Body of pancreas (tissue), 4 donors: ENCODE measurements around the gene GOSR1. TPM values are rescaled to one million over a fixed set of nuclear protein-coding genes. Genes with fewer than 3 reads are reported as not detected.
"Not testable (repeated sequence)": the region's sequence is repeated elsewhere in the genome, so short reads cannot be mapped to it uniquely, and the experiment has no call there.

Experiments
- ATAC-seq: fragments of 150-250 bp; one replicate; pipeline ENCODE4 v1.9.1; 2016
- DNase-seq, 4 donors: peaks; one replicate each; pipeline ENCODE4 v3.0.0-alpha.2; 2019
- H3K27ac ChIP-seq, 4 donors: fragments of 200-600 bp; sonication (generic); 1 replicate in 3 of 4; 2 replicates in 1 of 4; pipeline versions ENCODE4 v1.5.1 to v1.6.1; 2016 to 2019; ENCODE audit warnings: mild to moderate bottlenecking in 1 of 4, mixed read lengths in 1 of 4, moderate library complexity in 1 of 4
- H3K27me3 ChIP-seq, 2 donors: fragments of 200-600 bp; sonication (generic); one replicate each; pipeline ENCODE4 v1.6.0; 2016; ENCODE audit warnings: mild to moderate bottlenecking in 1 of 2
- H3K36me3 ChIP-seq, 2 donors: fragments of 200-600 bp; sonication (generic); replicated peaks in 1 of 2; 2 replicates each; pipeline ENCODE4 v1.5.1; 2016; ENCODE audit warnings: low read depth in 2 of 2; ENCODE audit not compliant: insufficient read depth in 1 of 2
- H3K4me1 ChIP-seq: fragments of 200-600 bp; sonication (generic); one replicate; pipeline ENCODE4 v1.6.0; 2016
- H3K4me3 ChIP-seq, 2 donors: fragments of 200-600 bp; sonication (generic); 1 replicate in 1 of 2; 2 replicates in 1 of 2; pipeline ENCODE4 v1.5.1; 2016 to 2019
- H3K9me3 ChIP-seq, 3 donors: fragments of 200-600 bp; sonication (generic); 1 replicate in 2 of 3; 2 replicates in 1 of 3; pipeline ENCODE4 v1.5.1; 2016
- CTCF ChIP-seq, 7 experiments: fragments of 450-650 bp in 4 of 7; fragments of 200-600 bp in 3 of 7; sonication (generic) in 3 of 7; IDR thresholded peaks; one replicate each; pipeline ENCODE4 v1.5.1; 2016 to 2019; ENCODE audit warnings: antibody characterized with exemption in 7 of 7
- POLR2A ChIP-seq, 3 donors: fragments of 450-650 bp; IDR thresholded peaks; one replicate each; pipeline ENCODE4 v1.6.1; 2016; ENCODE audit warnings: antibody characterized with exemption in 3 of 3, mild to moderate bottlenecking in 2 of 3
- WGBS, 2 donors: methylation state at CpG; one replicate each; pipeline ENCODE4 v1.1.5; 2017; 5-methylcytosine and 5-hydroxymethylcytosine counted together
- intact Hi-C: fragments of 100-400 bp; cut with DNase I; formaldehyde crosslinking; loops from one replicate; pipeline ENCODE4 v1.15.1; 2023
- total RNA-seq, 2 donors: library from RNA; depleted of rRNA; stranded (reverse); fragments of >200 nt; gene quantifications; one replicate each; pipeline ENCODE4 v1.1.0, GENCODE V29; 2016

Gene GOSR1
- total RNA-seq, 2 donors from 2014 or later = 20.8 to 24.1 TPM

GRCh38 chr17:30570191-30570590 is 93.0 kb downstream of the GOSR1 start:
- Histone ChIP-seq H3K27me3 (no peaks in the 10 kb centered on the region), H3K27ac (no peak overlapping the region), H3K4me3 (no peak overlapping the region), H3K36me3 (no peaks in the 10 kb centered on the region), H3K9me3 (no peaks in the 10 kb centered on the region), H3K4me1 (no peaks in the 10 kb centered on the region)
- TF ChIP-seq CTCF (IDR thresholded peaks at IDR 0.05) (no peak), POLR2A (IDR thresholded peaks at IDR 0.05) (no peak)
- ATAC-seq = no peak
- 17 to 21% methylated on average over 2 of the region's 2 CpGs for WGBS, 2 donors
- intact Hi-C loops = no loop called here
- DNase-seq = no peak

DNA sequence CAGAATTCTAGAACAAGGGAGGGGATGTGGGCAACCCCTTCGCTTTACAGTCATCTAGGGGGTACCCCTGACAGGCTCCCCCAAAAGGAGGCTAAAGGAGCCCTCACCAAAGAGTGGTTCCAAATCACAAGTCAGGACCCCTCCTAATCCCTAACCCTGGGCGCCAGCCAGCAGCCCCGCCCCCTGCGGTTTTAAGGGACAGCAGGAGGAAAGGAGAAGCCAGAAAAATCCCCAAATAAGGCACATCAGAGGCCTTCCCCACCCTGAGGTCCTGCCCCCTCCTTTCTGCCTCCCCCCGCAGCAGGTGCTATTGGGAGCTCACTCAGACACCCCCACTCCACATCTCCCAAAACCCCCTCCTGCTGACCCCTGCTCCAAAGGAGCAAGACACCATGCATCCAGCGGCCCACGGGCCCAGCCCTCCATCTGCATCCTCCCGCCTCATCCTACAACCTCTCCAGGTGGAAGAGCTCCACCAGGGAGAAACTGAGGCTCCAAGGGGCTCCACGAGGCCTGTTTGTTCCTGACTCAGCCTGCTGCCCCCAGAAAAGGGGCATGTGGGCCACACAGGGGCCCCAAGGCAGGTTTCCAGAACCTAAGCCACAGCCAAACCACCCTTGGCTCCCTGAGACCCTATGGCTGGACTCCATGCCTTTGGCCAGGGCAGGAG is 93.5 kb downstream of the GOSR1 start:
- H3K4me1 ChIP-seq = no peaks in the 10 kb centered on the region
- 54 to 58% methylated on average over 4 to 9 of the region's 9 CpGs for WGBS, 2 donors
- no peak for DNase-seq
- H3K27ac ChIP-seq = no peak overlapping the region
- intact Hi-C loops = no loop called here
- no peaks in the 10 kb centered on the region for H3K27me3 ChIP-seq
- H3K4me3 ChIP-seq = no peak overlapping the region
- H3K9me3 ChIP-seq = no peaks in the 10 kb centered on the region
- no peaks in the 10 kb centered on the region for H3K36me3 ChIP-seq
- ATAC-seq = no peak
- no peak for TF ChIP-seq POLR2A (IDR thresholded peaks at IDR 0.05)
- TF ChIP-seq CTCF (IDR thresholded peaks at IDR 0.05) = no peak

- DNase-seq, H3K27me3 ChIP-seq, H3K4me1 ChIP-seq, H3K36me3 ChIP-seq, intact Hi-C loops, H3K4me3 ChIP-seq, H3K9me3 ChIP-seq, H3K27ac ChIP-seq, ATAC-seq: not testable (repeated sequence)
- 72 to 100% methylated on average over 2 to 13 of the region's 14 CpGs for WGBS, 2 donors
Measured at GRCh38 chr17:30571404-30571803, 94.2 kb downstream of the GOSR1 start.

GRCh38 chr17:30571921-30572320 is 94.7 kb downstream of the GOSR1 start:
- no peaks in the 10 kb centered on the region for H3K4me1 ChIP-seq
- TF ChIP-seq POLR2A (IDR thresholded peaks at IDR 0.05) (no peak), CTCF (IDR thresholded peaks at IDR 0.05) (no peak)
- no peak overlapping the region for H3K4me3 ChIP-seq
- intact Hi-C loops = no loop called here
- H3K27ac ChIP-seq = no peak overlapping the region
- no peaks in the 10 kb centered on the region for H3K27me3 ChIP-seq
- WGBS, 2 donors = 55 to 70% methylated on average over 3 to 7 of the region's 7 CpGs
- ATAC-seq (no peak), DNase-seq (no peak)
- no peaks in the 10 kb centered on the region for H3K36me3 ChIP-seq
- H3K9me3 ChIP-seq = no peaks in the 10 kb centered on the region

- H3K4me1 ChIP-seq, H3K36me3 ChIP-seq, DNase-seq, intact Hi-C loops, H3K27me3 ChIP-seq, H3K27ac ChIP-seq, ATAC-seq, H3K4me3 ChIP-seq, H3K9me3 ChIP-seq: not testable (repeated sequence)
- WGBS, 2 donors = 66 to 75% methylated on average over 14 to 15 of the region's 17 CpGs
Measured at GRCh38 chr17:30572651-30573554, 95.7 kb downstream of the GOSR1 start.
